Common myeloid progenitor, CD34-positive (primary cell): Measurements from ENCODE around the gene CCDC142.

ENCODE experiments used
- CTCF ChIA-PET: fragments of 350-600 bp; sonication (Branson Sonifier 250); formaldehyde crosslinking; loops from one replicate; lab custom pipeline; 2021; ENCODE audit warnings: antibody characterized with exemption; lab: Charles Lee
- POLR2A ChIA-PET: fragments of 350-600 bp; sonication (Branson Sonifier 250); formaldehyde crosslinking; loops from one replicate; lab custom pipeline; 2021; ENCODE audit warnings: antibody characterized with exemption; lab: Charles Lee
- DNase-seq, 3 donors: peaks; one replicate each; pipeline versions ENCODE4 v3.0.0 to v3.0.0-alpha.2; 2013
- H3K27ac ChIP-seq, 2 experiments: 1 replicate in 1 of 2; 2 replicates in 1 of 2; pipeline ENCODE4 v1.7.0; 2013; ENCODE audit warnings: inconsistent platforms in 2 of 2, low read length in 2 of 2, mild to moderate bottlenecking in 2 of 2, low read depth in 1 of 2, moderate library complexity in 1 of 2; ENCODE audit not compliant: severe bottlenecking in 2 of 2, insufficient read depth in 1 of 2, poor library complexity in 1 of 2
- H3K27me3 ChIP-seq, 5 experiments: replicated peaks in 2 of 5; 1 replicate in 3 of 5; 2 replicates in 2 of 5; pipeline versions ENCODE4 v1.6.1 to v1.7.0; 2013; ENCODE audit warnings: low read length in 4 of 5, mild to moderate bottlenecking in 2 of 5, moderate library complexity in 2 of 5, inconsistent platforms in 1 of 5; ENCODE audit not compliant: insufficient read depth in 5 of 5, control insufficient read depth in 4 of 5
- H3K36me3 ChIP-seq, 4 experiments: 1 replicate in 2 of 4; 2 replicates in 2 of 4; pipeline versions ENCODE4 v1.6.1 to v1.7.0; 2013; ENCODE audit warnings: low read length in 3 of 4, control low read depth in 1 of 4, mild to moderate bottlenecking in 1 of 4; ENCODE audit not compliant: control insufficient read depth in 4 of 4, insufficient read depth in 4 of 4
- H3K4me1 ChIP-seq, 4 experiments: 1 replicate in 3 of 4; 2 replicates in 1 of 4; pipeline versions ENCODE4 v1.6.1 to v1.7.1; 2013; ENCODE audit warnings: low read length in 3 of 4, mild to moderate bottlenecking in 3 of 4, control low read depth in 1 of 4, inconsistent platforms in 1 of 4, moderate library complexity in 1 of 4; ENCODE audit not compliant: control insufficient read depth in 4 of 4, insufficient read depth in 4 of 4; ENCODE audit errors: control extremely low read depth in 1 of 4
- H3K4me3 ChIP-seq, 7 experiments: 1 replicate in 4 of 7; 2 replicates in 3 of 7; pipeline versions ENCODE4 v1.5.1 to v1.7.0; 2013; ENCODE audit warnings: mild to moderate bottlenecking in 7 of 7, low read length in 6 of 7, moderate library complexity in 6 of 7, inconsistent platforms in 2 of 7, low read depth in 2 of 7, control low read depth in 1 of 7; ENCODE audit not compliant: insufficient read depth in 4 of 7, control insufficient read depth in 1 of 7; ENCODE audit errors: extremely low read depth in 1 of 7
- H3K9me3 ChIP-seq, 5 experiments: 1 replicate in 4 of 5; 2 replicates in 1 of 5; pipeline versions ENCODE4 v1.6.1 to v1.7.1; 2013; ENCODE audit warnings: low read length in 4 of 5, mild to moderate bottlenecking in 2 of 5, inconsistent platforms in 1 of 5, low read depth in 1 of 5, moderate library complexity in 1 of 5; ENCODE audit not compliant: control insufficient read depth in 4 of 5, insufficient read depth in 2 of 5; ENCODE audit errors: control extremely low read depth in 1 of 5
- WGBS: methylation state at CpG from one replicate; pipeline ENCODE4 v1.1.5; 2013; ENCODE audit not compliant: insufficient coverage; 5-methylcytosine and 5-hydroxymethylcytosine counted together

The CCDC142 gene

DNA sequence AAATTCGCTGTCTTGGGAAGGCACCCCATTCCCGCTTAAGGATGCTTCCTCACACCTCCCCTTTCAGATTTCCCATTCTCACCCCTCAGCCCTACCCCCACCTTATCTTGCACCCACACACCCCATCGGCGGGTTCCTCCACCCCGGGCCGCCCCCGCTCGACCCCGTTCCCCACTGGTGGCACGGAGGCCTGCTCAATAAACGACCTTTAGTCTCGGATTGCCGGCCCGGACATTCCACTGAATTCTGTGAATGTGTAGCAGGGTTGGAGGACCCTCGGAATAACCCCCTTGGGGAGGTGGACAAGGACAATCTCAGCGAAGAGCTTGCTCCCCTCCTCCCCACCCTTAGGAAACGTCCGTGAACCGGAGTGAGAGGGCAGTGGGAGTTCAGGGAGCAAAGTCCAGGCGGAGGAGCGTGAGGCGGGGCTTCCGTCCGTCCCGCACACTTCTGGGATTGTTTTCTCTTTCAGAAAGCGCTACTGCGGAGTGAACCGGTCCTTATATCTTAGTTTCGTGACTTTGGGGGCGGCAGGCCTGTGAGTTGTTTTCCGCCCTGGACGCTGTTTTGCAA lies 19.4 kb upstream of the CCDC142 start:
- Histone ChIP-seq H3K27me3 (peaks cover 0 to 80% (median 46%) of the 10 kb centered on the region in 5 experiments), H3K4me3 (peak overlapping the region in 6 of 7 experiments; percentile 20 to 79 (median 66)), H3K4me1 (peaks cover 4 to 67% (median 54%) of the 10 kb centered on the region in 4 experiments), H3K27ac (peak overlapping the region in 1 of 2 experiments; percentile 54), H3K9me3 (no peaks in the 10 kb centered on the region), H3K36me3 (peaks cover 0 to 16% (median 8%) of the 10 kb centered on the region in 4 experiments)
- ChIA-PET POLR2A (no interaction called here), CTCF (interaction anchor here (1.5 to 12.7 kb wide), 6 partner anchors 11 to 85 kb away, joined by 4 to 143 read pairs (median 16); partner anchors contain the start of genes AUP1, DQX1 and HTRA2)
- peak in 1 of 3 donors; percentile 33 for DNase-seq
- 9% methylated on average over 19 of the region's 32 CpGs for WGBS

DNA sequence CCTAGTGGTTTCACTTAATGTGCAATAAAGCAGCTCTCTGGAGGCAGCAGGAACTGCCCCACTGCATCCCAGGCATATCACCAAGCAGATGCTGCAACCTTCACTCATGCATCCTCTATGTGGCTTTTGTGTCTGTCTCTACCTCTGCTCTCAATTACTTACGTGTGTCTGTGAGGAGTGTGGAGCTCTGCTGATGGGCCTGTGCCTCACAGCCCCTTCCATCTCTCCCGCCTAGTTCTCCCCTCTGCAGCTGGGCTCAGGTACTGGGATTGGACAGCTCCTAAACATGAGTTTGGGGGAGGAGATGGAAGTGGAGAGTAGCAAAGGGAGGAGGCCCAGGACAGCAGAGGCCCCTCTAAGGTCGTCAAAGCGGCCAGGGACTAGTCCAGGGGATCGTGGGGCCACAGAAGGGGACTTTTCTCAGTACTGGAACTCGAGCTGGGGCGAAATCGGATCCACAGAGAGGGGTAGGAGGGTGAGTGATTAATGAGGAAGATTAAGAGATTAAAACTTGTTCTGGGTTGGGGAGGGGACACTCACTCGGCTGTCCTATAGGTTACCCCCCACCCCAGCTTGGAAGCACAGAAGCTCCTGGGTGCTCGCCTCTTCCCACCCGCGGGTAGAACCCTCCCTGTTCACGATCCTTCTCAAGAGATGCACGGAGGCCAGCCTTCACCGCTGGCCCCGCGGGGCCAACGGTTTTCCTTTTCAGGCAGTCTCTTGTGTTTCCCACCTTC lies 18.7 kb upstream of the CCDC142 start:
- ChIA-PET POLR2A (no interaction called here), CTCF (interaction anchor here (1.3 to 12.7 kb wide), 9 partner anchors 10 to 86 kb away, joined by 3 to 143 read pairs (median 6); partner anchors contain the start of genes AUP1, CCDC142, DQX1 and HTRA2)
- peaks cover 0 to 87% (median 50%) of the 10 kb centered on the region in 5 experiments for H3K27me3 ChIP-seq
- H3K9me3 ChIP-seq: no peaks in the 10 kb centered on the region
- H3K36me3 ChIP-seq: peaks cover 0 to 16% (median 10%) of the 10 kb centered on the region in 4 experiments
- no peak overlapping the region for H3K4me3 ChIP-seq
- DNase-seq: no peak
- WGBS: 82% methylated on average over 14 of the region's 18 CpGs
- no peak overlapping the region for H3K27ac ChIP-seq
- peaks cover 4 to 61% (median 47%) of the 10 kb centered on the region in 4 experiments for H3K4me1 ChIP-seq

DNA sequence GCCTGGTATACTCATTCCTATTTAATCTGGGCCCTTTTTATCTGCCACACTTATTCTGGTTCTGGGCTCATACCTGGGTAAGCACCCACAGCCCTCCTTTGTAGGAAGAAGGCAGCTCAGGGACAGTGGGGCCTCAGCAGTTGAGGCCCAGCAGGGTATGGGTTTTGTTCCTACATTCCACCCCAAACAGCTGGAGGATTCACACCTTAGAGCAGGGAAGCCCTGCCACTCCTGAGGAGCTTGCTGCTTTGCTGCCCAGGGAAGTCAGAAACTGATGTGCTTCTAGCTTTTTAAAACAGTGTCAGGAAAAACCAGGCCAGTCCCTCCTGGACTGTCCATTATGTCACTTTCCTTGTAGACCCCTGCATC lies 17.8 kb upstream of the CCDC142 start:
- peaks cover 4 to 52% (median 45%) of the 10 kb centered on the region in 4 experiments for H3K4me1 ChIP-seq
- no peak overlapping the region for H3K27ac ChIP-seq
- peaks cover 0 to 11% (median 5%) of the 10 kb centered on the region in 4 experiments for H3K36me3 ChIP-seq
- H3K9me3 ChIP-seq: no peaks in the 10 kb centered on the region
- H3K27me3 ChIP-seq: peaks cover 0 to 92% (median 54%) of the 10 kb centered on the region in 5 experiments
- CTCF ChIA-PET: interaction anchor here (0.7 to 12.7 kb wide), 10 partner anchors 9 to 87 kb away, joined by 3 to 143 read pairs (median 6); partner anchors contain the start of genes AUP1, CCDC142, DQX1 and HTRA2
- DNase-seq: no peak
- POLR2A ChIA-PET: no interaction called here
- no peak overlapping the region for H3K4me3 ChIP-seq

DNA sequence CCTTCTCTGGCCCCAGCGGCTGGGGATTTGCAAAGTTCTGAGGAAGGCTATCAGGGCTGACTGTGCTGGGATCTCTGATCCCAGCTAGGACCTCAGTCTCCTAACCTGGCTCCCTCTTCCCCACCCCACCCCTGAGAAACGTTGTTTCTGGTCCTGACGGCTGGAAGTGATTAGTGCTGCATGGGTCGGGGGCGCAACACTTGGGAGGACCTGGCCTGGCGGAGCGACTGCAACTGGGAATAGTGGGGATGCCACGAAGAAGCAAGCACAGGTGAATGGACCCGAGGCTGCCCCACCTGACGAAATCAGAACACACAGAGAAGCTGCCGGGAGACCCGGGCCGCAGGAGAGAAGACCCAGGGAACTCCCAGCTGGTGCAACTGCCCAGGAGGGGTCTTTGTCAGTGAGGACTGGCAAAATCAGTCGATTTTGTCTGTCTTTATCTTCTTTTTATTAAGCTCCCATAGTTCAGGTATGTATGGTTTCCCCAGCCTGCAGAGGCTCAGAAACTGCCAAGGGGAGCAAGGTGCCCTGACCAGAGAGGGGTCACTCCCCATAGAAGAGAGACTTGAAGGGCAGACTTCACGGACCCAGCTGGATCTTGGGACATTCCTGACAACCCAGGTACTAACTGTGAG lies 17.3 kb upstream of the CCDC142 start:
- Histone ChIP-seq H3K9me3 (no peaks in the 10 kb centered on the region), H3K4me1 (peaks cover 4 to 47% (median 45%) of the 10 kb centered on the region in 4 experiments), H3K27ac (no peak overlapping the region), H3K27me3 (peaks cover 0 to 88% (median 56%) of the 10 kb centered on the region in 5 experiments), H3K36me3 (peaks cover 0 to 6% (median 2%) of the 10 kb centered on the region in 4 experiments), H3K4me3 (peak overlapping the region in 3 of 7 experiments; percentile 56 to 73 (median 70))
- CTCF ChIA-PET: interaction anchor here (1.3 to 12.7 kb wide), 8 partner anchors 9 to 88 kb away, joined by 3 to 143 read pairs (median 9); partner anchors contain the start of genes AUP1, CCDC142, DQX1 and HTRA2
- POLR2A ChIA-PET: no interaction called here
- no peak for DNase-seq
- 69% methylated on average over 12 of the region's 15 CpGs for WGBS

DNA sequence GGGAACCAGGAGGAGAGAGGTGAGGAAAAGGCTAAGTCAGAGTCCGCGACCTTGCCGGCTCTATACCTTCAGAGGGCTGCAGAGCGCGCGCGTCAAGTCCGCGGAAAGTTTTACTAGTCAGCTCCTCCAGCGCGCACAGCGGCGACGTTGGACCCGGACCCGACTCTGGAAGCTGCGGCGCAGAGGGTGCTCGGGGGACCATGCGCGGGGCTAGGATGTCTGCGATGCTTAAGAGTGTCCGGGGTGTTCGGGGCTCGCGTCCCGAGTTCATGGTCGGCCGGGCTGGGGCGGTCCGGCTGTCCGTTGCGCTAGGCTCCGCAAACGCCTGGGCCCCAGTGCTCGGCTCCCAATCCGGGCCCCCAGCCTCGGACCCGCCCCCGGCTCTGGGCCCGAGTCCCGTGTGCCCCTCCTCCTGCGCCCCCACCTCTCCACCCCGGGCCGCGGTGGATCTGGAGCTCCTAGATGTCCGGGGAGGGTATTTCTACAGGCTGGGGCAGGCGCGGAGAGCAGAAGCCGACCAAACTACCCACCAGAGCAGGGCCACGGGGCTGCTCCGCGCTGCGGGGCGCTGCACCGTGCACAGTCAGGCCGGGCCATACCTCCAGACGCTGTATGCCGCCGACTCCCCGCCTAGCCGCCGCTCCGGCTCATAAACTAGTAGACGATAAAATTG lies 16.6 kb upstream of the CCDC142 start, which contains the start of gene LBX2:
Gene LBX2 (minus strand): TSS at position 337 of the 673 bp plus-strand sequence. CDS start 66 bp downstream, at position 271.
- Histone ChIP-seq H3K4me3 (peak within 1 kb of the TSS; percentile 17 to 73 (median 58)), H3K4me1 (peaks cover 4 to 45% (median 43%) of the 10 kb centered on the region in 4 experiments), H3K9me3 (no peaks in the 10 kb centered on the region), H3K27me3 (peaks cover 0 to 84% (median 56%) of the 10 kb centered on the region in 5 experiments), H3K36me3 (peaks cover 0 to 3% (median 1%) of the 10 kb centered on the region in 4 experiments), H3K27ac (no peak within 1 kb of the TSS)
- DNase-seq: peak in 2 of 3 donors; percentile 40 to 53
- POLR2A ChIA-PET: no interaction called here
- CTCF ChIA-PET: interaction anchor here (0.9 to 12.7 kb wide), 6 partner anchors 8 to 88 kb away, joined by 3 to 143 read pairs (median 12); partner anchors contain the start of genes AUP1, CCDC142, DQX1 and HTRA2
- 3% methylated on average over 48 of the region's 65 CpGs for WGBS
